Cardiac muscle cell (in vitro differentiated cells and primary cell): ENCODE results near the gene ZNF318. TPM values are rescaled to one million over a fixed set of nuclear protein-coding genes. Genes with fewer than 3 reads are reported as not detected.

Experiments used
- DNase-seq, 2 donors: peaks; one replicate each; pipeline versions ENCODE4 v3.0.0 to v3.0.0-alpha.2; 2010 to 2017; ENCODE audit warnings: low read depth in 1 of 2, low spot score in 1 of 2
- H3K27ac ChIP-seq: fragments of 200-600 bp; sonication (generic); 2 replicates; pipeline ENCODE4 v1.5.1; 2016
- H3K27me3 ChIP-seq: fragments of 200-600 bp; sonication (generic); 2 replicates; pipeline ENCODE4 v1.6.0; 2016; ENCODE audit warnings: control low read depth
- H3K36me3 ChIP-seq: fragments of 200-600 bp; sonication (generic); 2 replicates; pipeline ENCODE4 v1.5.1; 2016; ENCODE audit warnings: control low read depth
- H3K4me1 ChIP-seq: fragments of 200-600 bp; sonication (generic); 2 replicates; pipeline ENCODE4 v1.8.1; 2017; ENCODE audit warnings: low read depth, mild to moderate bottlenecking, mixed run types
- H3K4me3 ChIP-seq: fragments of 200-600 bp; sonication (generic); 2 replicates; pipeline ENCODE4 v1.5.1; 2016; ENCODE audit warnings: mild to moderate bottlenecking
- H3K9me3 ChIP-seq: fragments of 200-600 bp; sonication (generic); 2 replicates; pipeline ENCODE4 v1.5.1; 2017; ENCODE audit warnings: low read depth, mild to moderate bottlenecking, control low read depth
- polyA plus RNA-seq: library from polyadenylated mRNA; unstranded; fragments of >200 nt; fragmentation: Nextera tagmentation; extraction: Ambion mirVana; gene quantifications from 2 replicates; pipeline ENCODE4 v1.2.1, GENCODE V29; 2016
- total RNA-seq: library from RNA; depleted of rRNA; stranded (reverse); fragments of >200 nt; gene quantifications from 2 replicates; pipeline ENCODE4 v1.2.3, GENCODE V29; 2016
- TF ChIP-seq, protein P1 (sequence below): IDR thresholded peaks from 2 replicates; pipeline ENCODE4 v1.5.1; 2012; ENCODE audit warnings: low read depth, mild to moderate bottlenecking, low read length

ZNF318 gene
- total and polyA plus RNA-seq, 2 experiments from 2014 or later = 16.2 to 27.2 TPM

DNA sequence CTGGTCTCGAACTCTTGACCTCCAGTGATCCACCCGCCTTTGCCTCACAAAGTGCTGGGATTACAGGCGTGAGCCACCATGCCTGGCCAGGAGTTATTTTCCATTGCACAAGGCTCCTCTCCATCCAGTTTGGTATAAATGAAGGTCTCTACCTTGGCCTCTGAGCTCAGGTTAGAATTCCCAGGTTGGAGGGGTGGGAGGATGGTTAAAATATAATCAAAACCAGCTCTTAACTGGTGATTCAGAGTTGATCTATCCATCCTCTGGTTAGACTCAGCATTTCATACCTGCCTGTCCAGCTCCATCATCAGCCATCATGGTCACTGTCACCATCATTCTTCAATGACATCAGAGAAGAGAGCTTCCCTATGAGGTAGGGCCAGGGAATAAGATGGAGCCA, 74.0 kb downstream of the ZNF318 start:
- Histone ChIP-seq H3K27me3 (no peaks in the 10 kb centered on the region), H3K4me1 (no peaks in the 10 kb centered on the region), H3K27ac (no peak overlapping the region), H3K4me3 (no peak overlapping the region), H3K36me3 (no peaks in the 10 kb centered on the region), H3K9me3 (no peaks in the 10 kb centered on the region)
- no peak for DNase-seq
- TF ChIP-seq, protein P1, sequence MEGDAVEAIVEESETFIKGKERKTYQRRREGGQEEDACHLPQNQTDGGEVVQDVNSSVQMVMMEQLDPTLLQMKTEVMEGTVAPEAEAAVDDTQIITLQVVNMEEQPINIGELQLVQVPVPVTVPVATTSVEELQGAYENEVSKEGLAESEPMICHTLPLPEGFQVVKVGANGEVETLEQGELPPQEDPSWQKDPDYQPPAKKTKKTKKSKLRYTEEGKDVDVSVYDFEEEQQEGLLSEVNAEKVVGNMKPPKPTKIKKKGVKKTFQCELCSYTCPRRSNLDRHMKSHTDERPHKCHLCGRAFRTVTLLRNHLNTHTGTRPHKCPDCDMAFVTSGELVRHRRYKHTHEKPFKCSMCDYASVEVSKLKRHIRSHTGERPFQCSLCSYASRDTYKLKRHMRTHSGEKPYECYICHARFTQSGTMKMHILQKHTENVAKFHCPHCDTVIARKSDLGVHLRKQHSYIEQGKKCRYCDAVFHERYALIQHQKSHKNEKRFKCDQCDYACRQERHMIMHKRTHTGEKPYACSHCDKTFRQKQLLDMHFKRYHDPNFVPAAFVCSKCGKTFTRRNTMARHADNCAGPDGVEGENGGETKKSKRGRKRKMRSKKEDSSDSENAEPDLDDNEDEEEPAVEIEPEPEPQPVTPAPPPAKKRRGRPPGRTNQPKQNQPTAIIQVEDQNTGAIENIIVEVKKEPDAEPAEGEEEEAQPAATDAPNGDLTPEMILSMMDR = no peak

DNA sequence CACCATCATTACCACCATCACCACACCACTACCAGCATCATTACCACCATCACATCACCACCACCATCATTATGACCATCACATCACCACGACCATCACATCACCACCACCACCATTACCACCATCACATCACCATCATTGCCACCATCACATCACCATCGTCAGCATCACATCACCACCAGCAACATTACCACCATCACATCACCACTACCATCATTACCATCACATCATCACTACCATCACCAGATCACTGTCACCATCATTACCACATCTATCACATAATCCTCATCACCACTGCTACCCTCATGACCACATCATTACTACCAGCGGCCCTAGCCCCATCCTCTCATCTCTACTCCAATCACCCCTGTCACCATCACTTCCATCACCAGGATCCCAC, 74.9 kb downstream of the ZNF318 start:
- no peaks in the 10 kb centered on the region for H3K36me3 ChIP-seq
- H3K27me3 ChIP-seq = no peaks in the 10 kb centered on the region
- TF ChIP-seq, protein P1 = no peak
- no peaks in the 10 kb centered on the region for H3K9me3 ChIP-seq
- H3K4me3 ChIP-seq = no peak overlapping the region
- no peak overlapping the region for H3K27ac ChIP-seq
- DNase-seq = no peak
- no peaks in the 10 kb centered on the region for H3K4me1 ChIP-seq

DNA sequence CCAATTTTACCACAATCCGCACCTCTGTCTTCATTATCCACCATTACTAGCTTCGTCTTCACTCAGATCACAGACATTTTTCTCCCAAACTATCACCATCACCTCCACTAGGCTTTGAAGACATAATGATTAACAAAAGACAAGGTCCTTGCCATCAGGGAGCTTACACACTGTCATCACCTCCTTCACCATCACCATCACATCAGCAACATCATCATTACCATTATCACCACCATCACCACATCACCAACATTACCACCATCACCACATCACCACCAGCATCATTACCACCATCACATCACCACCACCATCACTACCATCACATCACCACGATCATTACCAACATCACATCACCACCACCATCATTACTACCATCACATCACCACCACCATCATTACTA, 75.7 kb downstream of the ZNF318 start:
- Histone ChIP-seq H3K36me3 (no peaks in the 10 kb centered on the region), H3K4me3 (no peak overlapping the region), H3K27me3 (no peaks in the 10 kb centered on the region), H3K9me3 (no peaks in the 10 kb centered on the region), H3K4me1 (no peaks in the 10 kb centered on the region), H3K27ac (no peak overlapping the region)
- TF ChIP-seq, protein P1 = no peak
- DNase-seq = no peak

DNA sequence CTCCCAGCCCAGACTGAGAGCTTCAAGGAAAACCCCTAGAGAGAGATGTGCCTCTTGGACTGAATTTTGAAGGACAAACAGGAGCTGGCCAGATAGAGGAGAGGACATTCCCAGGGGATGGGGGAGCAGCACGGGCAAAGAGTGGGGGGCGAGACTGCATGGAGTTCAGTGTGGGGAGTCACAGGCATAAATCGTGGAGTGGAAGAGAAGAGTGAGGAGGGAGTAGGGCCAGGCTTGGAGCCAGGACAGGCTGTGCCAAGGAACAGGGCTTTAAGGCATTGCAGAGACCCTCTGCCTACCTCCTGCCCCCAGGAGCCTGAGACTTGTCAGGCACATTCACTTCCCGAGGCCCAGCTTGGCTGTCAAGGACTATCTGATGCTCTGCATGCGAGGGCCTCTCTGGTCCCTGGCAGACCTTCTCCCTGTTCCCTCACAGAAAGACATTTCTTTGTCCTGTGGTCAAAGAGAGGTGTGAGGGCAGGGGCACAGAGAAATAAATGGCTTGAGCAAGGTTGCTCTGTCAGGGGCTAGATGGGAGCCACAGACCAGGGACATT, 76.6 kb downstream of the ZNF318 start:
- H3K27me3 ChIP-seq = no peaks in the 10 kb centered on the region
- no peaks in the 10 kb centered on the region for H3K9me3 ChIP-seq
- no peaks in the 10 kb centered on the region for H3K4me1 ChIP-seq
- TF ChIP-seq, protein P1 = no peak
- H3K36me3 ChIP-seq = no peaks in the 10 kb centered on the region
- no peak for DNase-seq
- H3K27ac ChIP-seq = no peak overlapping the region
- no peak overlapping the region for H3K4me3 ChIP-seq

DNA sequence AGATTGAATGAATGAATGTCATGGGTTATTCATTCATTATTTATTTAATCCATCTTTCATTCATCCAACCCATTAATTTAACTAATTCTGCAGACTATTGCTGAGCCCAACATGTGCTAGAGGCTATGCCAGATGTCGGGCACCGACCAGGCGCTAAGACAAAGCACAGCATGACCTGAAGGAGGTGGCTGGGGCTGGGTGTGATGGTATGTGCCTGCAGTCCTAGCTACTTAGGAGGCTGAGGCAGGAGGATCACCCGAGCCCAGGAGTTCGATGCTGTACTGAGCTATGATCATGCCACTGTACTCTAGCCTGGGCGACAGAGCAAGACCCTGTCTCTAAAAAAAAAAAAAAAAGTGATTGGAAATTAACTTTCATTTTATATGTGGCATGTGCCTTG, 77.1 kb downstream of the ZNF318 start:
- H3K27ac ChIP-seq = no peak overlapping the region
- TF ChIP-seq, protein P1 = no peak
- no peaks in the 10 kb centered on the region for H3K9me3 ChIP-seq
- no peak overlapping the region for H3K4me3 ChIP-seq
- no peaks in the 10 kb centered on the region for H3K36me3 ChIP-seq
- DNase-seq = no peak
- H3K4me1 ChIP-seq = no peaks in the 10 kb centered on the region
- no peaks in the 10 kb centered on the region for H3K27me3 ChIP-seq

DNA sequence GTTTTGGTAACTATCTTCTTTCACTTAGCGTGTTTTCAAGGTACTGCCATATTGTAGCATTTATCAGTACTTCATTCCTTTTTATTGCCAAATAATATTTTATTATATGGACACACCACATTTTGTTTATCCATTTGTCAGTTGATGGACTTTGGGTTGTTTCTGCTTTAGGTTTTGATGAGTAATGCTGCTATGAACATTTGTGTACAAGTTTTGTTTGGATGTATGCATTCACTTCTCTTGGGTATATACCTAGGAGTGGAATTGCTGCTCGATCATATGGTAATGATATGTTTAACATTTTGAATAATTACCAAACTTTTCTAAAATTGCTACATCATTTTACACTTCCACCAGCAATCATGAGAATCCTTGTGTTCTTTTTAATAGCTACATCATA, 77.7 kb downstream of the ZNF318 start:
- H3K27me3 ChIP-seq = no peaks in the 10 kb centered on the region
- no peaks in the 10 kb centered on the region for H3K4me1 ChIP-seq
- no peak for DNase-seq
- H3K9me3 ChIP-seq = no peaks in the 10 kb centered on the region
- no peak overlapping the region for H3K27ac ChIP-seq
- H3K36me3 ChIP-seq = no peaks in the 10 kb centered on the region
- TF ChIP-seq, protein P1 = no peak
- H3K4me3 ChIP-seq = no peak overlapping the region
